HEK293 (cell line): ENCODE results near the gene HDAC8.

Experiments
- HOXC10 ChIP-seq: sonication (generic); formaldehyde crosslinking; IDR thresholded peaks from 2 replicates; pipeline ENCODE4 v1.8.1; 2023; ENCODE audit warnings: mild to moderate bottlenecking, missing genetic modification reagents
- KLF10 ChIP-seq: fragments of 450-650 bp; IDR thresholded peaks from 2 replicates; pipeline ENCODE4 v1.5.1; 2018; ENCODE audit warnings: missing biosample characterization, mild to moderate bottlenecking, missing genetic modification characterization
- ZBTB1 ChIP-seq: fragments of 450-650 bp; formaldehyde crosslinking; IDR thresholded peaks from 2 replicates; pipeline ENCODE4 v1.5.1; 2016; ENCODE audit warnings: missing biosample characterization, missing genetic modification characterization
- ZNF48 ChIP-seq: fragments of 450-650 bp; formaldehyde crosslinking; IDR thresholded peaks from 2 replicates; pipeline ENCODE4 v1.5.1; 2016; ENCODE audit warnings: missing biosample characterization, missing genetic modification characterization
- ZNF776 ChIP-seq: fragments of 450-650 bp; formaldehyde crosslinking; IDR thresholded peaks from 2 replicates; pipeline ENCODE4 v1.5.0; 2017; ENCODE audit warnings: missing biosample characterization, missing genetic modification characterization, borderline replicate concordance
- TF ChIP-seq, protein P1 (sequence below): fragments of 450-650 bp; formaldehyde crosslinking; IDR thresholded peaks from 2 replicates; pipeline ENCODE4 v1.5.1; 2016; ENCODE audit warnings: missing biosample characterization, missing genetic modification characterization

DNA sequence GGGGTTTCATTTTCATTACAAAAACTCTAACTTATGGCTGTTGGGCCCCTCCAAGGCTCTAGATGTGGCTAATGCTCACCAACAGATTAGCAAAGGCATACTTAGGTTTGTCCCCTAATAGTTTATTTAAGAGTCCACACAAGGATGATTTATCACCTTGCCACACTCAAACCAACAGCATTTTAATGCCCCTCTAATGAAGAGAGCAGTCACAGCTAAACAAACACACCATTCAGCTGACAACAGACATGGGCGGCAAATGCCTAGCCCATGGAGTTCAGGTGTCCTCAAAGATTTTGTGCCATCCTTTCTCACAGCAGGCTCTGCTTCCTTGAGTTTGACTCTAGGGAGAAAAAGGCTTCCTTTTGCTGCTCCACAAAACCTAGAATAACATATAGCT is 205.1 kb downstream of the HDAC8 start:
- TF ChIP-seq ZNF776 (tag by site-specific recombination) (no peak), HOXC10 (CRISPR knock-in tag) (no peak), ZNF48 (tag by site-specific recombination) (no peak), KLF10 (tag by site-specific recombination) (no peak), ZBTB1 (no peak)
- TF ChIP-seq, protein P1, sequence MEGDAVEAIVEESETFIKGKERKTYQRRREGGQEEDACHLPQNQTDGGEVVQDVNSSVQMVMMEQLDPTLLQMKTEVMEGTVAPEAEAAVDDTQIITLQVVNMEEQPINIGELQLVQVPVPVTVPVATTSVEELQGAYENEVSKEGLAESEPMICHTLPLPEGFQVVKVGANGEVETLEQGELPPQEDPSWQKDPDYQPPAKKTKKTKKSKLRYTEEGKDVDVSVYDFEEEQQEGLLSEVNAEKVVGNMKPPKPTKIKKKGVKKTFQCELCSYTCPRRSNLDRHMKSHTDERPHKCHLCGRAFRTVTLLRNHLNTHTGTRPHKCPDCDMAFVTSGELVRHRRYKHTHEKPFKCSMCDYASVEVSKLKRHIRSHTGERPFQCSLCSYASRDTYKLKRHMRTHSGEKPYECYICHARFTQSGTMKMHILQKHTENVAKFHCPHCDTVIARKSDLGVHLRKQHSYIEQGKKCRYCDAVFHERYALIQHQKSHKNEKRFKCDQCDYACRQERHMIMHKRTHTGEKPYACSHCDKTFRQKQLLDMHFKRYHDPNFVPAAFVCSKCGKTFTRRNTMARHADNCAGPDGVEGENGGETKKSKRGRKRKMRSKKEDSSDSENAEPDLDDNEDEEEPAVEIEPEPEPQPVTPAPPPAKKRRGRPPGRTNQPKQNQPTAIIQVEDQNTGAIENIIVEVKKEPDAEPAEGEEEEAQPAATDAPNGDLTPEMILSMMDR (tag by site-specific recombination) = no peak
